Mesenchymal stem cell (in vitro differentiated cells and primary cell): ENCODE results near the gene TATDN3.
"Not testable (repeated sequence)": the region's sequence is repeated elsewhere in the genome, so short reads cannot be mapped to it uniquely, and the experiment has no call there.

ENCODE experiments used
- DNase-seq: peaks from one replicate; pipeline ENCODE4 v3.0.0-alpha.2; 2013
- H2AFZ ChIP-seq: one replicate; pipeline ENCODE4 v1.6.1; 2013; ENCODE audit warnings: low read depth, mild to moderate bottlenecking, control low read depth, inconsistent platforms, low read length, moderate library complexity
- H2AK5ac ChIP-seq: 2 replicates; pipeline ENCODE4 v1.6.1; 2013; ENCODE audit warnings: low read length, moderate library complexity, mild to moderate bottlenecking, inconsistent platforms; ENCODE audit not compliant: severe bottlenecking
- H2BK120ac ChIP-seq: one replicate; pipeline ENCODE4 v1.6.1; 2013; ENCODE audit warnings: low read depth, mild to moderate bottlenecking, inconsistent platforms, low read length, moderate library complexity
- H2BK12ac ChIP-seq, 2 experiments: one replicate each; pipeline ENCODE4 v1.6.1; 2013; ENCODE audit warnings: inconsistent platforms in 2 of 2, low read length in 2 of 2, mild to moderate bottlenecking in 2 of 2, moderate library complexity in 2 of 2, control low read depth in 1 of 2
- H2BK15ac ChIP-seq: one replicate; pipeline ENCODE4 v1.6.1; 2013; ENCODE audit warnings: mild to moderate bottlenecking, low read depth, inconsistent platforms; ENCODE audit not compliant: poor library complexity, severe bottlenecking
- H2BK5ac ChIP-seq: 2 replicates; pipeline ENCODE4 v1.6.1; 2013; ENCODE audit warnings: low read depth, mild to moderate bottlenecking, low read length, control low read depth, inconsistent platforms; ENCODE audit not compliant: poor library complexity, severe bottlenecking
- H3K14ac ChIP-seq, 2 experiments: one replicate each; pipeline ENCODE4 v1.6.1; 2013; ENCODE audit warnings: inconsistent platforms in 2 of 2, low read length in 2 of 2, control low read depth in 1 of 2, mild to moderate bottlenecking in 1 of 2, moderate library complexity in 1 of 2
- H3K18ac ChIP-seq, 2 experiments: one replicate each; pipeline ENCODE4 v1.6.1; 2013; ENCODE audit warnings: inconsistent platforms in 2 of 2, low read length in 2 of 2, control low read depth in 1 of 2, low read depth in 1 of 2, mild to moderate bottlenecking in 1 of 2
- H3K23ac ChIP-seq, 2 experiments: one replicate each; pipeline ENCODE4 v1.6.1; 2013; ENCODE audit warnings: inconsistent platforms in 2 of 2, low read length in 2 of 2, mild to moderate bottlenecking in 2 of 2, moderate library complexity in 2 of 2, control low read depth in 1 of 2
- H3K27ac ChIP-seq: 2 replicates; pipeline ENCODE4 v1.5.1; 2013; ENCODE audit warnings: mild to moderate bottlenecking, moderate library complexity, low read length, control low read depth, inconsistent platforms; ENCODE audit not compliant: poor library complexity, severe bottlenecking
- H3K27me3 ChIP-seq, 2 experiments: 2 replicates each; pipeline versions ENCODE4 v1.6.1 to v1.7.0; 2013; ENCODE audit warnings: low read length in 2 of 2, mild to moderate bottlenecking in 2 of 2, moderate library complexity in 2 of 2, control low read depth in 1 of 2, inconsistent platforms in 1 of 2; ENCODE audit not compliant: control insufficient read depth in 1 of 2, insufficient read depth in 1 of 2
- H3K36me3 ChIP-seq, 2 experiments: 2 replicates each; pipeline versions ENCODE4 v1.6.1 to v1.7.0; 2013; ENCODE audit warnings: low read length in 2 of 2, control low read depth in 1 of 2, inconsistent platforms in 1 of 2, low read depth in 1 of 2, mild to moderate bottlenecking in 1 of 2; ENCODE audit not compliant: insufficient read depth in 2 of 2, control insufficient read depth in 1 of 2
- H3K4ac ChIP-seq, 2 experiments: one replicate each; pipeline ENCODE4 v1.6.1; 2013; ENCODE audit warnings: inconsistent platforms in 2 of 2, low read length in 2 of 2, mild to moderate bottlenecking in 2 of 2, moderate library complexity in 2 of 2, control low read depth in 1 of 2, low read depth in 1 of 2
- H3K4me1 ChIP-seq: 2 replicates; pipeline ENCODE4 v1.6.1; 2013; ENCODE audit warnings: low read depth, low read length, control low read depth; ENCODE audit not compliant: control insufficient read depth, insufficient read depth
- H3K4me2 ChIP-seq: 2 replicates; pipeline ENCODE4 v1.6.1; 2013; ENCODE audit warnings: low read length, mild to moderate bottlenecking, inconsistent platforms; ENCODE audit not compliant: poor library complexity, severe bottlenecking
- H3K4me3 ChIP-seq, 2 experiments: 2 replicates each; pipeline versions ENCODE4 v1.5.1 to v1.7.0; 2013; ENCODE audit warnings: low read length in 2 of 2, mild to moderate bottlenecking in 2 of 2, control low read depth in 1 of 2, low read depth in 1 of 2; ENCODE audit not compliant: insufficient read depth in 1 of 2
- H3K79me1 ChIP-seq: replicated peaks from 2 replicates; pipeline ENCODE4 v1.6.1; 2013; ENCODE audit warnings: mild to moderate bottlenecking, control low read depth, low read length, inconsistent platforms; ENCODE audit not compliant: poor library complexity, severe bottlenecking
- H3K9ac ChIP-seq: 2 replicates; pipeline ENCODE4 v1.7.0; 2013; ENCODE audit warnings: mild to moderate bottlenecking, low read length, moderate library complexity
- H3K9me3 ChIP-seq: 2 replicates; pipeline ENCODE4 v1.7.0; 2013; ENCODE audit warnings: mild to moderate bottlenecking, low read length; ENCODE audit not compliant: control insufficient read depth
- H4K8ac ChIP-seq: one replicate; pipeline ENCODE4 v1.6.1; 2013; ENCODE audit warnings: inconsistent platforms, mild to moderate bottlenecking, low read length, moderate library complexity
- H4K91ac ChIP-seq: one replicate; pipeline ENCODE4 v1.6.1; 2013; ENCODE audit warnings: mild to moderate bottlenecking, low read length, inconsistent platforms
- WGBS: methylation state at CpG from one replicate; pipeline ENCODE4 v1.1.7; 2013; ENCODE audit warnings: mixed read lengths; 5-methylcytosine and 5-hydroxymethylcytosine counted together

The TATDN3 gene

GRCh38 chr1:212762234-212762633 is 29.5 kb upstream of the TATDN3 start:
- Histone ChIP-seq H3K9ac (no peak overlapping the region), H2BK15ac (no peak overlapping the region), H3K36me3 (peaks cover 0 to 19% of the 10 kb centered on the region in 2 experiments), H3K27me3 (no peaks in the 10 kb centered on the region), H3K9me3 (no peaks in the 10 kb centered on the region), H2BK12ac (no peak overlapping the region), H3K4me2 (no peak overlapping the region), H3K23ac (no peak overlapping the region), H3K4me1 (no peaks in the 10 kb centered on the region), H2AK5ac (no peak overlapping the region), H3K79me1 (peaks cover 36% of the 10 kb centered on the region), H4K91ac (no peak overlapping the region), H3K4ac (no peak overlapping the region), H4K8ac (no peak overlapping the region), H2BK120ac (no peak overlapping the region), H2BK5ac (no peak overlapping the region), H3K4me3 (no peak overlapping the region), H2AFZ (no peak overlapping the region), H3K27ac (no peak overlapping the region), H3K14ac (no peak overlapping the region), H3K18ac (no peak overlapping the region)
- no peak for DNase-seq
- WGBS, result no CpG with 5 or more reads among the region's 4 CpGs

- H3K18ac ChIP-seq, result no peak overlapping the region
- H3K4me3 ChIP-seq, result no peak overlapping the region
- H3K4me1 ChIP-seq, result no peaks in the 10 kb centered on the region
- no peak overlapping the region for H4K91ac ChIP-seq
- no peak overlapping the region for H2BK5ac ChIP-seq
- H3K79me1 ChIP-seq, result peaks cover 33% of the 10 kb centered on the region
- no peak overlapping the region for H3K9ac ChIP-seq
- DNase-seq, result no peak
- no peak overlapping the region for H2BK120ac ChIP-seq
- no peak overlapping the region for H3K27ac ChIP-seq
- H2AFZ ChIP-seq, result no peak overlapping the region
- no peak overlapping the region for H3K14ac ChIP-seq
- H3K9me3 ChIP-seq, result peaks cover 5% of the 10 kb centered on the region
- H3K4me2 ChIP-seq, result no peak overlapping the region
- H2BK12ac ChIP-seq, result no peak overlapping the region
- H3K36me3 ChIP-seq, result peaks cover 0 to 19% of the 10 kb centered on the region in 2 experiments
- H3K4ac ChIP-seq, result no peak overlapping the region
- H3K23ac ChIP-seq, result no peak overlapping the region
- no peak overlapping the region for H2AK5ac ChIP-seq
- no peak overlapping the region for H2BK15ac ChIP-seq
- no peak overlapping the region for H4K8ac ChIP-seq
- H3K27me3 ChIP-seq, result no peaks in the 10 kb centered on the region
- WGBS, result 96% methylated on average over 9 of the region's 9 CpGs
Observed at GRCh38 chr1:212762839-212763238, 28.9 kb upstream of the TATDN3 start.

GRCh38 chr1:212764718-212765281 is 26.9 kb upstream of the TATDN3 start:
- H3K18ac ChIP-seq, H3K23ac ChIP-seq, H2AK5ac ChIP-seq, H3K27ac ChIP-seq, H2BK120ac ChIP-seq, H3K9ac ChIP-seq, H2BK15ac ChIP-seq, H4K91ac ChIP-seq, H2BK12ac ChIP-seq, H2AFZ ChIP-seq, H3K4me3 ChIP-seq, H3K4me2 ChIP-seq, H4K8ac ChIP-seq, H3K14ac ChIP-seq, H3K4ac ChIP-seq, H2BK5ac ChIP-seq, DNase-seq, H3K27me3 ChIP-seq, H3K4me1 ChIP-seq: not testable (repeated sequence)
- H3K79me1 ChIP-seq, result peaks cover 32% of the 10 kb centered on the region
- WGBS, result no CpG with 5 or more reads among the region's 1 CpG
- peaks cover 4 to 19% of the 10 kb centered on the region in 2 experiments for H3K36me3 ChIP-seq
- H3K9me3 ChIP-seq, result peaks cover 20% of the 10 kb centered on the region

- not testable (repeated sequence) for H3K27me3 ChIP-seq, DNase-seq, H3K4me2 ChIP-seq, H2AK5ac ChIP-seq, H2BK5ac ChIP-seq, H2BK12ac ChIP-seq, H3K4ac ChIP-seq, H2BK15ac ChIP-seq, H4K91ac ChIP-seq, H3K9ac ChIP-seq, H2BK120ac ChIP-seq, H2AFZ ChIP-seq, H3K23ac ChIP-seq, H3K18ac ChIP-seq, H3K14ac ChIP-seq, H3K4me3 ChIP-seq, H4K8ac ChIP-seq, H3K4me1 ChIP-seq, H3K27ac ChIP-seq
- peaks cover 31% of the 10 kb centered on the region for H3K9me3 ChIP-seq
- WGBS, result 78% methylated on average over 2 of the region's 2 CpGs
- H3K36me3 ChIP-seq, result peaks cover 7 to 10% of the 10 kb centered on the region in 2 experiments
- H3K79me1 ChIP-seq, result peaks cover 18% of the 10 kb centered on the region
Observed at GRCh38 chr1:212766825-212767224, 24.9 kb upstream of the TATDN3 start.
